HepG2 (cell line): ENCODE measurements around the gene TMEM214. TPM values are rescaled to one million over a fixed set of nuclear protein-coding genes. Genes with fewer than 3 reads are reported as not detected.

Experiments
- ATAC-seq: fragments of 200-7000 bp; cut with Tn5 transposase; 3 replicates; pipeline ENCODE4 v1.9.1; 2020; ENCODE audit warnings: mild to moderate bottlenecking, moderate library complexity
- BruUV-seq: library from RNA; stranded (reverse); fragments of 400-500 nt; replicated peaks from 2 replicates; lab custom pipeline; 2021; lab: Mats Ljungman, UMichigan
- CTCF ChIA-PET: fragments of 300-600 bp; formaldehyde crosslinking; extraction: SDS; loops from one replicate; lab custom pipeline; 2021; ENCODE audit warnings: low total read pairs, inconsistent platforms, low intra/inter-chr PET ratio; lab: Yijun Ruan, JAX
- POLR2A ChIA-PET: fragments of 350-600 bp; sonication (Branson Sonifier 250); formaldehyde crosslinking; loops from one replicate; lab custom pipeline; 2020; ENCODE audit warnings: antibody characterized with exemption, inconsistent platforms; lab: Yijun Ruan, JAX
- DNase-seq: peaks from one replicate; pipeline ENCODE4 v3.0.0-alpha.2; 2015; ENCODE audit warnings: low spot score
- FAIRE-seq: peaks from 3 replicates; lab custom pipeline; 2011; peaks lifted over from hg19 to GRCh38; lab: Jason Lieb, UNC
- H2AFZ ChIP-seq: one replicate; pipeline ENCODE4 v1.6.1; 2011; ENCODE audit warnings: low read length, inconsistent platforms
- H3K27ac ChIP-seq: fragments of 300-600 bp; 3 replicates; pipeline ENCODE4 v1.8.0; 2011; ENCODE audit warnings: mixed run types, mild to moderate bottlenecking, mixed read lengths, low read length, inconsistent platforms; ENCODE audit not compliant: insufficient read depth; ENCODE audit errors: extremely low read length
- H3K27me3 ChIP-seq, 2 experiments: fragments of 200-600 bp in 1 of 2; 2 replicates in 1 of 2; 3 replicates in 1 of 2; pipeline versions ENCODE4 v1.6.0 to v1.8.0; 2011; ENCODE audit warnings: low read length in 2 of 2, mild to moderate bottlenecking in 2 of 2, moderate library complexity in 2 of 2, inconsistent platforms in 1 of 2; ENCODE audit not compliant: insufficient read depth in 2 of 2, control insufficient read depth in 1 of 2
- H3K36me3 ChIP-seq, 2 experiments: fragments of 200-600 bp in 1 of 2; replicated peaks in 1 of 2; 2 replicates in 1 of 2; 3 replicates in 1 of 2; pipeline versions ENCODE4 v1.5.1 to v1.8.0; 2011; ENCODE audit warnings: low read length in 2 of 2, inconsistent platforms in 1 of 2; ENCODE audit not compliant: insufficient read depth in 2 of 2, control insufficient read depth in 1 of 2
- H3K4me1 ChIP-seq: 2 replicates; pipeline ENCODE4 v1.5.1; 2012; ENCODE audit warnings: low read length, inconsistent platforms; ENCODE audit not compliant: insufficient read depth
- H3K4me2 ChIP-seq: 2 replicates; pipeline ENCODE4 v1.6.0; 2011; ENCODE audit warnings: low read depth, low read length, inconsistent platforms
- H3K4me3 ChIP-seq, 3 experiments: fragments of 200-600 bp in 1 of 3; sonication (generic), shearing (Covaris generic) in 1 of 3; replicated peaks in 1 of 3; 2 replicates each; pipeline ENCODE4 v1.5.1; 2011 to 2016; ENCODE audit warnings: low read length in 3 of 3, inconsistent platforms in 2 of 3, low read depth in 2 of 3, mild to moderate bottlenecking in 2 of 3, control low read depth in 1 of 3, mixed read lengths in 1 of 3; ENCODE audit not compliant: insufficient read depth in 1 of 3
- H3K79me2 ChIP-seq: one replicate; pipeline ENCODE4 v1.6.1; 2011; ENCODE audit warnings: low read length, inconsistent platforms; ENCODE audit not compliant: insufficient read depth
- H3K9ac ChIP-seq: 2 replicates; pipeline ENCODE4 v1.6.0; 2011; ENCODE audit warnings: mild to moderate bottlenecking, low read depth, low read length, inconsistent platforms; ENCODE audit not compliant: insufficient read depth
- H3K9me3 ChIP-seq: 2 replicates; pipeline ENCODE4 v1.5.1; 2012; ENCODE audit warnings: mild to moderate bottlenecking, low read length
- H4K20me1 ChIP-seq: 2 replicates; pipeline ENCODE4 v1.6.0; 2011; ENCODE audit warnings: inconsistent platforms, mild to moderate bottlenecking, low read length, moderate library complexity; ENCODE audit not compliant: insufficient read depth
- FOXK1 ChIP-seq: sonication (generic); formaldehyde crosslinking; IDR thresholded peaks from 2 replicates; pipeline ENCODE4 v1.4.0; 2020; ENCODE audit warnings: low read depth, missing genetic modification reagents, borderline replicate concordance
- MED13 ChIP-seq: sonication (generic); formaldehyde crosslinking; IDR thresholded peaks from 2 replicates; pipeline ENCODE4 v1.5.0; 2020; ENCODE audit warnings: missing genetic modification reagents
- RBFOX2 ChIP-seq: fragments of 200-400 bp; formaldehyde crosslinking; IDR thresholded peaks from 2 replicates; pipeline ENCODE4 v1.6.1; 2017; ENCODE audit warnings: low read depth, mild to moderate bottlenecking, low read length
- SALL2 ChIP-seq: sonication (generic); formaldehyde crosslinking; IDR thresholded peaks from 2 replicates; pipeline ENCODE4 v1.8.1; 2023; ENCODE audit warnings: mild to moderate bottlenecking, missing genetic modification reagents, inconsistent platforms
- SATB2 ChIP-seq: sonication (generic); formaldehyde crosslinking; IDR thresholded peaks from 2 replicates; pipeline ENCODE4 v1.5.0; 2020; ENCODE audit warnings: missing genetic modification reagents
- SKI ChIP-seq: fragments of 450-650 bp; IDR thresholded peaks from one replicate; pipeline ENCODE4 v1.6.1; 2018; ENCODE audit warnings: mild to moderate bottlenecking; ENCODE audit not compliant: partially characterized antibody
- SP2 ChIP-seq: sonication (generic); formaldehyde crosslinking; IDR thresholded peaks from 2 replicates; pipeline ENCODE4 v1.5.1; 2020; ENCODE audit warnings: mild to moderate bottlenecking, missing genetic modification reagents
- ZBTB10 ChIP-seq: sonication (generic); formaldehyde crosslinking; IDR thresholded peaks from 2 replicates; pipeline ENCODE4 v1.4.0; 2020; ENCODE audit warnings: missing genetic modification reagents, borderline replicate concordance
- ZBTB21 ChIP-seq: sonication (generic); formaldehyde crosslinking; IDR thresholded peaks from 2 replicates; pipeline ENCODE4 v1.4.0; 2020; ENCODE audit warnings: missing genetic modification reagents
- ZNF264 ChIP-seq: sonication (generic); formaldehyde crosslinking; IDR thresholded peaks from 2 replicates; pipeline ENCODE4 v1.4.0; 2020; ENCODE audit warnings: missing genetic modification reagents
- ZNF460 ChIP-seq: sonication (generic); formaldehyde crosslinking; IDR thresholded peaks from 2 replicates; pipeline ENCODE4 v1.5.1; 2020; ENCODE audit warnings: missing genetic modification reagents, mild to moderate bottlenecking, borderline replicate concordance
- WGBS: methylation state at CpG from one replicate; pipeline ENCODE4 v1.1.6; 2017; ENCODE audit warnings: low lambda C conversion rate; 5-methylcytosine and 5-hydroxymethylcytosine counted together
- in situ Hi-C: cut with HindIII; loops from 2 replicates; pipeline ENCODE4 v1.10.0; 2017; ENCODE audit warnings: low pct_unique_long_range_greater_than_20kb; ENCODE audit not compliant: extremely low pct_ligation_motif_present
- intact Hi-C: fragments of 100-400 bp; cut with micrococcal nuclease; formaldehyde crosslinking; loops from one replicate; pipeline ENCODE4 v1.10.0; 2022; ENCODE audit not compliant: unreplicated experiment
- polyA plus RNA-seq, 8 experiments: library from polyadenylated mRNA; depleted of rRNA in 3 of 8; stranded (reverse) in 7 of 8; unstranded in 1 of 8; fragments of >200 nt; fragmentation: Illumina TruSeq in 4 of 8; extraction: Trizol in 4 of 8; gene quantifications; 2 replicates each; pipeline versions ENCODE4 v1.2.1 to v1.2.3, GENCODE V29; 2011 to 2016; ENCODE audit warnings: low read depth in 4 of 8, missing spikeins in 1 of 8, mixed read lengths in 1 of 8; ENCODE audit not compliant: insufficient read depth in 1 of 8
- total RNA-seq, 5 experiments: library from RNA; depleted of rRNA; stranded (reverse); fragments of >200 nt; fragmentation: Illumina TruSeq; extraction: Trizol; gene quantifications; 2 replicates each; pipeline ENCODE4 v1.2.3, GENCODE V29; 2016; ENCODE audit warnings: low read depth in 1 of 5
- TF ChIP-seq, protein P1 (sequence below): sonication (generic); formaldehyde crosslinking; IDR thresholded peaks from 2 replicates; pipeline ENCODE4 v1.5.0; 2020; ENCODE audit warnings: mild to moderate bottlenecking, missing genetic modification reagents
- TF ChIP-seq, protein P2 (sequence below): IDR thresholded peaks from 2 replicates; pipeline ENCODE4 v1.6.1; 2016; ENCODE audit warnings: missing compliant biosample characterization, missing genetic modification reagents, borderline replicate concordance
- TF ChIP-seq, protein P3 (sequence below): sonication (generic); formaldehyde crosslinking; IDR thresholded peaks from 2 replicates; pipeline ENCODE4 v1.9.0; 2022; ENCODE audit warnings: low read depth, missing genetic modification reagents

TMEM214 gene
- total and polyA plus RNA-seq, 2 of the 13 experiments (the other 11 are each of a cell fraction or from before 2014, with no cell fraction given): 58.3 to 132 TPM

- POLR2A ChIA-PET: interaction anchor here (0.8 to 6.4 kb wide), 17 partner anchors 8 to 379 kb away, joined by 3 to 100 read pairs (median 15); partner anchors contain the start of genes ATRAID, EMILIN1, KHK and NRBP1
- peak; percentile 51 for ATAC-seq
- intact Hi-C loops: loop anchor here (1.0 to 2.0 kb wide), 3 partner anchors 17 to 37 kb away; partner anchors contain the start of genes EMILIN1, KHK and TMEM214
- TF ChIP-seq SP2 (CRISPR knock-in tag) (0 out of 2 replicates have a peak, but pooled peaks have one; percentile 31), FOXK1 (CRISPR knock-in tag) (0 out of 2 replicates have a peak, but pooled peaks have one; percentile 17), ZNF264 (0 out of 2 replicates have a peak, but pooled peaks have one; percentile 38), SALL2 (CRISPR knock-in tag) (no peak), SKI (no peak), ZBTB21 (no peak), RBFOX2 (peak; percentile 86), MED13 (CRISPR knock-in tag) (peak; percentile 49; the same call in 1 of the 2 replicates), ZBTB10 (CRISPR knock-in tag) (peak; percentile 48; the same call in 1 of the 2 replicates), SATB2 (CRISPR knock-in tag) (no peak), ZNF460 (CRISPR knock-in tag) (no peak)
- TF ChIP-seq, protein P1, sequence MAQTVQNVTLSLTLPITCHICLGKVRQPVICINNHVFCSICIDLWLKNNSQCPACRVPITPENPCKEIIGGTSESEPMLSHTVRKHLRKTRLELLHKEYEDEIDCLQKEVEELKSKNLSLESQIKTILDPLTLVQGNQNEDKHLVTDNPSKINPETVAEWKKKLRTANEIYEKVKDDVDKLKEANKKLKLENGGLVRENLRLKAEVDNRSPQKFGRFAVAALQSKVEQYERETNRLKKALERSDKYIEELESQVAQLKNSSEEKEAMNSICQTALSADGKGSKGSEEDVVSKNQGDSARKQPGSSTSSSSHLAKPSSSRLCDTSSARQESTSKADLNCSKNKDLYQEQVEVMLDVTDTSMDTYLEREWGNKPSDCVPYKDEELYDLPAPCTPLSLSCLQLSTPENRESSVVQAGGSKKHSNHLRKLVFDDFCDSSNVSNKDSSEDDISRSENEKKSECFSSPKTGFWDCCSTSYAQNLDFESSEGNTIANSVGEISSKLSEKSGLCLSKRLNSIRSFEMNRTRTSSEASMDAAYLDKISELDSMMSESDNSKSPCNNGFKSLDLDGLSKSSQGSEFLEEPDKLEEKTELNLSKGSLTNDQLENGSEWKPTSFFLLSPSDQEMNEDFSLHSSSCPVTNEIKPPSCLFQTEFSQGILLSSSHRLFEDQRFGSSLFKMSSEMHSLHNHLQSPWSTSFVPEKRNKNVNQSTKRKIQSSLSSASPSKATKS (CRISPR knock-in tag): no peak
- TF ChIP-seq, protein P2, sequence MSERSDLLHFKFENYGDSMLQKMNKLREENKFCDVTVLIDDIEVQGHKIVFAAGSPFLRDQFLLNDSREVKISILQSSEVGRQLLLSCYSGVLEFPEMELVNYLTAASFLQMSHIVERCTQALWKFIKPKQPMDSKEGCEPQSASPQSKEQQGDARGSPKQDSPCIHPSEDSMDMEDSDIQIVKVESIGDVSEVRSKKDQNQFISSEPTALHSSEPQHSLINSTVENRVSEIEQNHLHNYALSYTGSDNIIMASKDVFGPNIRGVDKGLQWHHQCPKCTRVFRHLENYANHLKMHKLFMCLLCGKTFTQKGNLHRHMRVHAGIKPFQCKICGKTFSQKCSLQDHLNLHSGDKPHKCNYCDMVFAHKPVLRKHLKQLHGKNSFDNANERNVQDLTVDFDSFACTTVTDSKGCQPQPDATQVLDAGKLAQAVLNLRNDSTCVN: 0 out of 2 replicates have a peak, but pooled peaks have one; percentile 39
- TF ChIP-seq, protein P3, sequence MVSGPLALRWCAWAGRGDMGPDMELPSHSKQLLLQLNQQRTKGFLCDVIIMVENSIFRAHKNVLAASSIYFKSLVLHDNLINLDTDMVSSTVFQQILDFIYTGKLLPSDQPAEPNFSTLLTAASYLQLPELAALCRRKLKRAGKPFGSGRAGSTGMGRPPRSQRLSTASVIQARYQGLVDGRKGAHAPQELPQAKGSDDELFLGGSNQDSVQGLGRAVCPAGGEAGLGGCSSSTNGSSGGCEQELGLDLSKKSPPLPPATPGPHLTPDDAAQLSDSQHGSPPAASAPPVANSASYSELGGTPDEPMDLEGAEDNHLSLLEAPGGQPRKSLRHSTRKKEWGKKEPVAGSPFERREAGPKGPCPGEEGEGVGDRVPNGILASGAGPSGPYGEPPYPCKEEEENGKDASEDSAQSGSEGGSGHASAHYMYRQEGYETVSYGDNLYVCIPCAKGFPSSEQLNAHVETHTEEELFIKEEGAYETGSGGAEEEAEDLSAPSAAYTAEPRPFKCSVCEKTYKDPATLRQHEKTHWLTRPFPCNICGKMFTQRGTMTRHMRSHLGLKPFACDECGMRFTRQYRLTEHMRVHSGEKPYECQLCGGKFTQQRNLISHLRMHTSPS: no peak
Observed at GRCh38 chr2:27049422-27050280, 16.9 kb downstream of the TMEM214 start.

More at GRCh38 chr2:27049422-27050280, 16.9 kb downstream of the TMEM214 start:
- Histone ChIP-seq H2AFZ (peak overlapping the region; percentile 68), H3K9ac (peak overlapping the region; percentile 77), H3K27me3 (no peaks in the 10 kb centered on the region; a peak in 1 of 5 replicates), H3K4me2 (peak overlapping the region; percentile 99), H3K36me3 (peaks cover 2 to 18% of the 10 kb centered on the region in 2 experiments; a peak in 4 of 5 replicates), H3K4me3 (peak overlapping the region; percentile 86 to 97 (median 91)), H3K27ac (peak overlapping the region; percentile 81), H3K9me3 (no peaks in the 10 kb centered on the region), H3K4me1 (peaks cover 24% of the 10 kb centered on the region), H4K20me1 (peaks cover 3% of the 10 kb centered on the region; the same call in 1 of the 2 replicates), H3K79me2 (peaks cover 8% of the 10 kb centered on the region)
- DNase-seq (no peak), FAIRE-seq (no peak)
- in situ Hi-C loops: no loop called here
- CTCF ChIA-PET: interaction anchor here (1.0 kb wide), 1 partner anchor 36 kb away, joined by 3 read pairs; no protein-coding TSS in a partner anchor
- WGBS: 35% methylated on average over 21 of the region's 52 CpGs
- BruUV-seq: no TSS peak
